Activated CD8-positive, alpha-beta T cell treated with anti-CD3 and anti-CD28 coated beads for 36 hours (primary cell): ENCODE measurements around the gene VKORC1. TPM values are rescaled to one million over a fixed set of nuclear protein-coding genes. Genes with fewer than 3 reads are reported as not detected.

Experiments
- ATAC-seq: fragments of 200-7000 bp; cut with Tn5 transposase; one replicate; pipeline ENCODE4 v1.10.0; 2021; ENCODE audit warnings: mild to moderate bottlenecking, moderate library complexity
- CTCF ChIA-PET: fragments of 350-600 bp; sonication (Branson Sonifier 250); formaldehyde crosslinking; loops from one replicate; lab custom pipeline; 2021; ENCODE audit warnings: antibody characterized with exemption; lab: Charles Lee
- POLR2A ChIA-PET: fragments of 350-600 bp; sonication (Branson Sonifier 250); formaldehyde crosslinking; loops from one replicate; lab custom pipeline; 2021; ENCODE audit warnings: antibody characterized with exemption; lab: Charles Lee
- DNase-seq: peaks from one replicate; pipeline ENCODE4 v3.0.0-alpha.2; 2020
- H3K27ac Mint-ChIP-seq: one replicate; pipeline ENCODE4 v1.8.0; 2021; ENCODE audit warnings: mild to moderate bottlenecking, mixed read lengths
- H3K27me3 Mint-ChIP-seq: one replicate; pipeline ENCODE4 v1.8.0; 2021; ENCODE audit warnings: mixed read lengths
- H3K36me3 Mint-ChIP-seq: one replicate; pipeline ENCODE4 v1.8.0; 2021; ENCODE audit warnings: low read depth, mixed read lengths
- H3K4me1 Mint-ChIP-seq: one replicate; pipeline ENCODE4 v1.8.0; 2021; ENCODE audit warnings: low read depth, mixed read lengths
- H3K4me3 Mint-ChIP-seq: one replicate; pipeline ENCODE4 v1.8.0; 2021; ENCODE audit warnings: mild to moderate bottlenecking, moderate library complexity, mixed read lengths
- H3K9me3 Mint-ChIP-seq: one replicate; pipeline ENCODE4 v1.8.0; 2021; ENCODE audit warnings: mixed read lengths
- intact Hi-C: fragments of 100-400 bp; cut with micrococcal nuclease; formaldehyde crosslinking; loops from one replicate; pipeline ENCODE4 v1.10.0; 2022
- total RNA-seq, 2 experiments: library from RNA; stranded (reverse); gene quantifications; one replicate each; pipeline ENCODE4 v1.2.3, GENCODE V29; 2021
- TF ChIP-seq, protein P1 (sequence below): fragments of 200-600 bp; IDR thresholded peaks from one replicate; pipeline ENCODE4 v1.8.0; 2022; ENCODE audit warnings: antibody characterized with exemption, mild to moderate bottlenecking

Gene VKORC1
- total RNA-seq, 2 experiments from 2014 or later, result 68.5 to 71.5 TPM

DNA sequence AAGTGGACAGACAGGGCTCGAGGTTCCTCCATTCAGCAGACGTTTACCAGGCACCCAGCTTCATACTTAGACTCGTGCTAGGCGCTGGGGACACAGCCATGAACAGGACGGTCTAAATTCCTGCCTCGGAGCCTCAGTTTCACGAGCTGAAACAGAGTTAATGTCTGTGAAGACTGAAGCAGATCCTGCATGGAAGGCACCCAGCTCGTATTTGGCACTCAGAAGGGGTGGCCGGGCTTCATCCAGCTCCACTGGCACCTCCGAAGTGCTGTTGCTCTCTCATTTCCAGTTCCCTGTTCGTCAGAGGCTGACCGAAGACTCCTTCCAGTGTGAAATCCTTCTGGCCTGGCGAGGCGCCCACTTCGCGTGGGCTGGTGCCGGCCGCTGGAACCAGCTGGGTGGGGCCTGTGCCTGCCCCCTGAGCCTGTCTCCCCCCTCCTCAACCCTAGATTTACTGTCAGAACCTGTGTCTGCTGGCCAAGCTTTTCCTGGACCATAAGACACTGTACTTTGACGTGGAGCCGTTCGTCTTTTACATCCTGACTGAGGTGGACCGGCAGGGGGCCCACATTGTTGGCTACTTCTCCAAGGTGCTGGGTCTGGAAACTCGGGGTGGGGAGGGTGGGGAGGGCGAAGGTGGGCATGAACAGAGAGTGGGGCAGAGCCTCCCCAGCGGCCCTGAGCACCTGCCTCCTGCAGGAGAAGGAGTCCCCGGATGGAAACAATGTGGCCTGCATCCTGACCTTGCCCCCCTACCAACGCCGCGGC lies 35.2 kb upstream of the VKORC1 start:
- TF ChIP-seq, protein P1, sequence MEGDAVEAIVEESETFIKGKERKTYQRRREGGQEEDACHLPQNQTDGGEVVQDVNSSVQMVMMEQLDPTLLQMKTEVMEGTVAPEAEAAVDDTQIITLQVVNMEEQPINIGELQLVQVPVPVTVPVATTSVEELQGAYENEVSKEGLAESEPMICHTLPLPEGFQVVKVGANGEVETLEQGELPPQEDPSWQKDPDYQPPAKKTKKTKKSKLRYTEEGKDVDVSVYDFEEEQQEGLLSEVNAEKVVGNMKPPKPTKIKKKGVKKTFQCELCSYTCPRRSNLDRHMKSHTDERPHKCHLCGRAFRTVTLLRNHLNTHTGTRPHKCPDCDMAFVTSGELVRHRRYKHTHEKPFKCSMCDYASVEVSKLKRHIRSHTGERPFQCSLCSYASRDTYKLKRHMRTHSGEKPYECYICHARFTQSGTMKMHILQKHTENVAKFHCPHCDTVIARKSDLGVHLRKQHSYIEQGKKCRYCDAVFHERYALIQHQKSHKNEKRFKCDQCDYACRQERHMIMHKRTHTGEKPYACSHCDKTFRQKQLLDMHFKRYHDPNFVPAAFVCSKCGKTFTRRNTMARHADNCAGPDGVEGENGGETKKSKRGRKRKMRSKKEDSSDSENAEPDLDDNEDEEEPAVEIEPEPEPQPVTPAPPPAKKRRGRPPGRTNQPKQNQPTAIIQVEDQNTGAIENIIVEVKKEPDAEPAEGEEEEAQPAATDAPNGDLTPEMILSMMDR, result no peak
- DNase-seq, result no peak

DNA sequence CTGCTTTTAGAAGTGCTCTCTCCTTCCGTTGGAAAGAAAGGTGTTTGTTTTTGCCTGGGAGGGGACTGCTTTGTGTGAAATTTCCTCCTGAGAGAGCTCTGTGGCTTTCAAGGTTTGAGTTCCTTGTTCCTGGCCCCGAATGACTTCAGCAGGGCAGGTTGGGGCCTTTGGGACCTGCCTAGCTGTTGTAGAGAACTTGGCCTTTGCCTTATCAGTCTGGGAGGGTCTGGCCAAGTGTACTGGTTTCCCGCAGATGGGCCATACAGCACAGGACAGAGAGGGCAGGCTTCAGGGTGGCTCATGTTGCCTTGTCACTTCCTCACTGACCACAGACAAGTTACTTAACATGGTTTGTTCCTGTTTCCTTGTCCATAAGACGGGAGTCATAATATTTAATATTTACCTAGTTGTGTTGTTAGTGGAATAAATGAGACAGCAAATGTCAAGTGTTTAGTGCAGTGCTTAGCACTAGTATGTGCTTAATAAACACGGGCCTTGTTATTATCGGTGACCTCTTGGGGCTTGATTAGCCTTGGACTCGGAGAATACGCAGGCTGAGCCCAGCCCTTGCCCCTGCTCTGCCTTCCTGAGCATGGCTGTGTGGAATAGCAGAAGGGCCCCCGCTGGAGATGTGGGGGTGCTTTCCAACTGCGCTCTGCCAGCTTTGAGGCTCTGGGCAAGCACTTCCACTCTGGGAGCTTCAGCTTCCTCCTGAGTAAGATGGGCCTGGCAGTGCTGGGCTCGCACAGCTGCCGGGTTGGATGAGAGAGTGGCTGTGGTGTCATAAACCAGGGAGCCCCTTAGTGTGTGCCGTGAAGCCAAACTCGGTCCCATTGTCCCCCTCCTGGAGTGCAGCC lies 34.3 kb upstream of the VKORC1 start:
- DNase-seq (no peak), ATAC-seq (no peak)
- CTCF ChIA-PET, result interaction anchor here (0.7 to 3.0 kb wide), 2 partner anchors 13 kb away, joined by 3 to 12 read pairs; no protein-coding TSS in a partner anchor
- TF ChIP-seq, protein P1, result no peak
- Mint-ChIP-seq H3K36me3 (peaks cover 21% of the 10 kb centered on the region), H3K27me3 (no peaks in the 10 kb centered on the region), H3K9me3 (no peaks in the 10 kb centered on the region), H3K4me3 (no peak overlapping the region), H3K4me1 (peaks cover 2% of the 10 kb centered on the region), H3K27ac (no peak overlapping the region)
- POLR2A ChIA-PET, result interaction anchor here (0.8 kb wide), 1 partner anchor 66 kb away, joined by 3 read pairs; no protein-coding TSS in a partner anchor
- intact Hi-C loops, result no loop called here

More for the DNA sequence above, 35.2 kb upstream of the VKORC1 start:
- ChIA-PET POLR2A (interaction anchor here (0.8 kb wide), 1 partner anchor 66 kb away, joined by 3 read pairs; no protein-coding TSS in a partner anchor), CTCF (interaction anchor here (3.0 kb wide), 1 partner anchor 12 kb away, joined by 12 read pairs; no protein-coding TSS in a partner anchor)
- Mint-ChIP-seq H3K4me1 (peaks cover 2% of the 10 kb centered on the region), H3K36me3 (peaks cover 17% of the 10 kb centered on the region), H3K9me3 (no peaks in the 10 kb centered on the region), H3K27ac (no peak overlapping the region), H3K4me3 (no peak overlapping the region), H3K27me3 (no peaks in the 10 kb centered on the region)
- ATAC-seq, result no peak
- intact Hi-C loops, result no loop called here

DNA sequence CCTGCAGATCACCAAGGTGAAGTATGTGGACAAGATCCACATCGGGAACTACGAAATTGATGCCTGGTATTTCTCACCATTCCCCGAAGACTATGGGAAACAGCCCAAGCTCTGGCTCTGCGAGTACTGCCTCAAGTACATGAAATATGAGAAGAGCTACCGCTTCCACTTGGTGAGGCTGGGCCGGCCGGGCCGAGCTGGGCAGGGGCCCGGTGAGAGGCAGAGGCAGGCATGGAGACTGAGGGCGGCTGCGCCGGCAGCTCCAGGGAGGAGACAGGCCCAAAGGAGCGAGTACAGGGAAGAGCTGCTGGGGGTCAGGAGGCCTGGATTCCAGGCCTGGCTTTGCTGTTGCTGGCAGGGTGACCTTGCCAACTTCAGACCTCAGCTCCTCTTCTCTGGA lies 32.6 kb upstream of the VKORC1 start:
- Mint-ChIP-seq H3K36me3 (peaks cover 27% of the 10 kb centered on the region), H3K4me3 (no peak overlapping the region), H3K4me1 (peaks cover 2% of the 10 kb centered on the region), H3K9me3 (no peaks in the 10 kb centered on the region), H3K27me3 (no peaks in the 10 kb centered on the region), H3K27ac (no peak overlapping the region)
- TF ChIP-seq, protein P1, result no peak
- POLR2A ChIA-PET, result interaction anchor here (1.2 kb wide), 1 partner anchor 10 kb away, joined by 5 read pairs; the partner anchor contains the start of gene KAT8
- DNase-seq (no peak), ATAC-seq (no peak)
- intact Hi-C loops, result no loop called here
- CTCF ChIA-PET, result interaction anchor here (1.9 kb wide), 1 partner anchor 15 kb away, joined by 8 read pairs; no protein-coding TSS in a partner anchor

DNA sequence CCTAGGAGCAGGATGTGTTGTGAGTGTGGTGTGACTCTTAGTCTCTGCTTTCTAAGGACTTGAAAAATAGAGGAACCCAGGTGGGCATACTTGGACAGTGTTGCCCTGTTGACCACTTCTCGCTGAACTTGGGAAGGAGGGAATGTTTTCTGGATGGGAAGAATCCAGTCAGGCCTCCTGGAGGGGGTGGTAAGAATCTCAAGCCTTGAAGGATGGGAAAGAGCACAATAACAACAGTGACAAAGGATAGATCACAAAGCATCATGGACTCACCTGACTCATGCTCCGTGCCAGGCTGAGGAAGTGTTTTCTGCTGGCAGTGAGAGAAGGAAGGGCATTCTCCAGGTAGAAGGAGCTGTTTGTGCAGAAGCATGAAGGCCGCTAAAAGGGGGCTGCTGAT lies 31.2 kb upstream of the VKORC1 start:
- ChIA-PET POLR2A (no interaction called here), CTCF (interaction anchor here (1.9 kb wide), 1 partner anchor 16 kb away, joined by 8 read pairs; no protein-coding TSS in a partner anchor)
- no peak overlapping the region for H3K4me3 Mint-ChIP-seq
- no peaks in the 10 kb centered on the region for H3K9me3 Mint-ChIP-seq
- H3K27me3 Mint-ChIP-seq, result no peaks in the 10 kb centered on the region
- peaks cover 2% of the 10 kb centered on the region for H3K4me1 Mint-ChIP-seq
- no peak overlapping the region for H3K27ac Mint-ChIP-seq
- DNase-seq (no peak), ATAC-seq (no peak)
- H3K36me3 Mint-ChIP-seq, result peaks cover 33% of the 10 kb centered on the region
- intact Hi-C loops, result no loop called here
- TF ChIP-seq, protein P1, result no peak
